Hematopoietic multipotent progenitor cell treated with erythropoietin and hydrocortisone succinate and interleukin-3 and kit ligand, for 17 days (in vitro differentiated cells): Measurements from ENCODE around the gene NANOS3.
A peak's percentile ranks its signal among the peaks of the same experiment; 100 is the strongest.
"Not testable (repeated sequence)": the region's sequence is repeated elsewhere in the genome, so short reads cannot be mapped to it uniquely, and the experiment has no call there.

Experiments
- DNase-seq: peaks from one replicate; pipeline ENCODE4 v3.0.0-alpha.2; 2015; ENCODE audit warnings: low spot score

NANOS3 gene

GRCh38 chr19:13843104-13843921, 33.6 kb upstream of the NANOS3 start:
- DNase-seq: peak; percentile 36

- peak; percentile 37 for DNase-seq
These were observed 32.8 kb upstream of the NANOS3 start for GRCh38 chr19:13844130-13844631.

DNA sequence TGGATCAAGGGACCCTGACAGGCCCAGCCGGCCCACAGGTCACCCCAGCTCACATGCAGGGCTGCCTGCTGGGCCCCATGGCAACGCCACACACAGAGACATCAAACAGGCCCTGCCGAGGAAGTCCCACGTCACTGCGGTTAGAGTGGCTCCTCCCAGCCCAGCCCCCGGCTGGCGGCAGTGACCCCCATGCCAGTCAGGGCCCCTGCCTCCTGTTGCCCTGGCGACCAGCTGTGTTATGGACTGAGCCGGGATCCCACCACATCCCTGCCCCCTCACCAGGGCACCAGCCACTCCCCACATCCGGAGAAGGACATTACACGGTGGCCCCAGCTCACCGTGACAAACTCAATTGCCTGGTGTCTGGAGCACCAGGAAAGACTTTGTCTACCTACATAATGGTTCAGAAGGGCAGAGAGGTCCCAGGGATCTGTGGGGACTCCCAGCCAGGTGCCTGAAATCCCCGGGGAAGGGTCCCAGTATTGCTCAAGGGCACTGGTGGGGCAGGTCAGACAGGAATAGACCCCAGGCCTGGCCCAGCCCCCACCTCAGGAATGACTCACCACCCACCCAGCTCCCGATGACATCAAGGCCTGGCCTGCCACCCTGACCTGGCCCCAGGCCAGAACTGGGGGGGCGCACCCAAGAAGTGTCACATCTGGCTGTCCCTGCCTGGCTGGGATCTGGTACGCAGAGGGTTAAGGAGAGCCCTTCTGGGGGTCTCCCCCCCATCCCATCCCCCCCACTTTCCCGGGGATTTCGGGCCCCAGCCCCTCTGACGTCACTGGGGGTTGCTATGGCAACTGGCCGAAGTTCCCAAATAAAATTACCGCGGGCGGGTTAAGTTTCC, 30.2 kb upstream of the NANOS3 start:
- DNase-seq: peak; percentile 94

- DNase-seq: peak; percentile 80
These were observed 29.3 kb upstream of the NANOS3 start for GRCh38 chr19:13847407-13848339.

DNA sequence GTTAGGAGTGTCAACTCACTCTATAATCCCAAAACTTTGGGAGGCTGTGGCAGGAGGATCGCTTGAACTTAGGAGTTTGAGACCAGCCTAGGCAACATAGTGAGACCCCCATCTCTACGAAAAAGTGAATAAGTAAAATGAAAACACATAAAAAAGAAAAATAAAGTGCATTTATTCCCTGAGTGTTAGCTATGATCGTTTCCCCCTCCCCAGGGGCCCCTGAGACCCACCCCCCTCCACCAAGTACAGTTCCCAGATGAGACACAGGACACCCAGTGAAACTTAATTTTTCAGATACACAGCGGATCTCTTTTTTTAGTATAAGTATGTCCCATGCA, 28.6 kb upstream of the NANOS3 start:
- no peak for DNase-seq

DNA sequence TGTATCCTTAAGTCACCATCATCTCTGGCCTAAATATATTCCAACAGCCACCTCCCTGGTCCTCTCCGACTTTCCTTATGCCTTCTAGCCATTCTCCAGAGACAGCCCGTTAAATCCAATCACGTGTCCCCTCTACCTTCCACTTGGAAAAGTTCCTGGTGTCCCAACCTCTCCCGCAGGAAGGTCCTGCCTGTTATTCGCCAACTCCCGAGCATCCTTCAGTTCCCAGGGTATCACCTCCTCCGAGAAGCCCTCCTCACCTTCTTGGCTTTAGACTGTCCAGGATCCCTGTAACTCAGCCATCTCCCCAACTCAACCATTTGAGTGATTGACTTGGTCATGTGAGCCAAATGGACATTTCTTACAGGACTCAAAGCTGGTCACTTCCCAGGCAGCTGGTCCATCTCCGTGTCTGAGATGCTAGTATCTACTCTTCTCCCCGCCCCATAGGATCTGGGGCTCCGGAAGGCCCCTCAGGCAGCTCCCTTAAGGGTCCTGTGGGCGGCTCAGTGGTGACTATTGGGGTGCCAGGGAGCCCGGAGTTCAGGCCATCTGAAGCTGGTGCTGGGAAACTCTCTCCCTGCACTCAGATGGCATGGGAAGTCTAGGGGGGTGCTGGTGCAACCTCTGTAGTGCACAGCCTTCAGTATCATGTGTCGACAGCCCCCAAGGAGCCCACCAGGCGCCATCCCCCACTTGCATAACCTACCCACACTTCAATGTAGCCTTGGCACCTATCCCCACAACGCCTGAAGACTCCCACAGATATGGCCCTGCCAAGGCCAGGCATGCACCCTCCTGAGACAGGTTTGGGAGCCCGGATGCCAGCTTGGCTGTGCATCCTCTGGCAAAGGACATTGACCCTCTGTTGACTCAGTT, 27.9 kb upstream of the NANOS3 start:
- DNase-seq: peak; percentile 32

GRCh38 chr19:13849991-13850909, 26.7 kb upstream of the NANOS3 start:
- DNase-seq: peak; percentile 89

- peak; percentile 84 for DNase-seq
These were observed 25.8 kb upstream of the NANOS3 start for GRCh38 chr19:13850910-13851733.

DNA sequence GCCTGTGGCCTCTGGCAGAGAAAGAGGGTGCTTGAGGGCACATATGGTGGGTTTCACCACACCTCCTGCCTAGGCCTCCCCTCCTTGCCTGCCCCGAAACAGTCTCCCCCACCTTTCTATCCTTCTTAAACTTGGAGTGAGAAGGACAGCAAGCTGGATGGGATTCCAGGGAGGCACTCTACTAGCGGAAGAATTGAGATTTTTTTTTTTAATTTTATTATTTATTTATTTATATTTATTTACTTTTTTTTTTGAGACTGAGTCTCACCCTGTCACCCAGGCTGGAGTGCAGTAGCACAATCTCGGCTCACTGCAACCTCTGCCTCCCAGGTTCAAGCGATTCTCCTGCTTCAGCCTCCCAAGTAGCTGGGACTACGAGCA, 25.2 kb upstream of the NANOS3 start:
- DNase-seq: not testable (repeated sequence)

DNA sequence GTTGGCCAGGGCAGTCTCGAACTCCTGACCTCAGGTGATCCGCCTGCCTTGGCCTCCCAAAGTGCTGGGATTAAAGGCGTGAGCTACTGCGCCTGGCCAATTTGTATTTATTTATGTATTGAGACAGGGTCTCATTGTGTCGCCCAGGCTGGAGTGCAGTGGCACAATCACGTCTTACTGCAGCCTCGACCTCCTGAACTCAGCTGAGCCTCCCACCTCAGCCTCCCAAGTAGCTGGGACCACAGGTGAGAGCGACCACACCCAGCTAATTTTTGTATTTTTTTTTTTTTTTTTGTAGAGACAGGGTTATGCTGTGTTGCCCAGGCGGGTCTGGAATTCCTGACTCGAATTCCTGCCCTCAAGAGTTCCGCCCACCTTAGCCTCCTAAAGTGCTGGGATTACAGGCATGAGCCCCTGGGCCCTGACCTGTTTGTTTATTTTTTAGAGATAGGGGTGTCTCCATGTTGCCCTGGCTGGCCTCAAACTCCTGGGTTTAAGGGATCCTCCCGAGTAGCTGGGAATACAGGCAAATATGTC, 24.7 kb upstream of the NANOS3 start:
- not testable (repeated sequence) for DNase-seq

- DNase-seq: peak; percentile 27
These were observed 20.4 kb upstream of the NANOS3 start for GRCh38 chr19:13856497-13856896.

- DNase-seq: no peak
These were observed 17.5 kb upstream of the NANOS3 start for GRCh38 chr19:13859361-13859880.

- DNase-seq: no peak
These were observed 16.1 kb upstream of the NANOS3 start for GRCh38 chr19:13860679-13861391.

- no peak for DNase-seq
These were observed 15.6 kb upstream of the NANOS3 start for GRCh38 chr19:13861392-13861713.

- DNase-seq: peak; percentile 90
These were observed 15.0 kb upstream of the NANOS3 start for GRCh38 chr19:13861714-13862531.

DNA sequence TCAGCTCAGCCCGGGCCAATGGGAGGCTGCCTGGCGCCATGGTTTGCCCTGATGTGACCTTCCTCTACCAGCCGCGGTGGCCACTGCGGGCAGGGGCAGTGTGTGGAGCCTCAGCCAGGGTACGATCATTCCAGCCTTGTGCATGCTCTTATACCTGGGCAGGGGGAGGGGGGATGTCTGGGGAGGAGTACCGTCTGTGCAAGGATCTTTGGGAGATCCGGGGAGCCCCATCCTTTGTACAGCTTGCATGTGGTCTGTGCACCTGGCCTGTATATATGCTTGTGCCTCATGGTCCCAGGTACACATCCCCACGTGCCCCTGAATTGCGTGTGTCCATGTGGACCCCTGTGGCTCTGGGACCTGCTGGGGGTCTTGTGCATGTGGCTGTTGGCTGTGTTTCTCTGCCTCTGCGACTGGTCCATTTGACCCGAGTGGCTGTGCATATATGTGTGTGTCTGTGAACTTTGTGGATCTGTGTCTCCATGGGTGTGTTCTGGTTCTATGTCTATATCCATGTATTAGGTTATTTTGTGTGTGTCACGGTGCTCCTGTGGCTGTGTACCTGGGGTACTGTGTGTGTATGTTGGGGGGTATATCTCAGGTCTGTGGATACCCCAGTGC, 12.8 kb upstream of the NANOS3 start:
- DNase-seq: no peak
